GM13977 (cell line): ENCODE results near the gene SPPL2B.

Experiments used
- DNase-seq: peaks from one replicate; pipeline ENCODE4 v3.0.0; 2012; ENCODE audit warnings: low spot score
- in situ Hi-C: fragments of 300-500 bp; cut with MboI; formaldehyde crosslinking; loops from one replicate; pipeline ENCODE4 v1.12.0; 2022; ENCODE audit warnings: low sequenced_read_pairs, low pct_unique_long_range_greater_than_20kb, mixed read lengths, inconsistent platforms; ENCODE audit not compliant: unreplicated experiment
- TF ChIP-seq, protein P1 (sequence below): IDR thresholded peaks from 2 replicates; pipeline ENCODE4 v1.5.1; 2012; ENCODE audit warnings: mild to moderate bottlenecking, control low read depth; ENCODE audit not compliant: insufficient read depth; ENCODE audit errors: extremely low read depth, missing control alignments

Gene SPPL2B

GRCh38 chr19:2361246-2362045, 33.0 kb downstream of the SPPL2B start:
- TF ChIP-seq, protein P1, sequence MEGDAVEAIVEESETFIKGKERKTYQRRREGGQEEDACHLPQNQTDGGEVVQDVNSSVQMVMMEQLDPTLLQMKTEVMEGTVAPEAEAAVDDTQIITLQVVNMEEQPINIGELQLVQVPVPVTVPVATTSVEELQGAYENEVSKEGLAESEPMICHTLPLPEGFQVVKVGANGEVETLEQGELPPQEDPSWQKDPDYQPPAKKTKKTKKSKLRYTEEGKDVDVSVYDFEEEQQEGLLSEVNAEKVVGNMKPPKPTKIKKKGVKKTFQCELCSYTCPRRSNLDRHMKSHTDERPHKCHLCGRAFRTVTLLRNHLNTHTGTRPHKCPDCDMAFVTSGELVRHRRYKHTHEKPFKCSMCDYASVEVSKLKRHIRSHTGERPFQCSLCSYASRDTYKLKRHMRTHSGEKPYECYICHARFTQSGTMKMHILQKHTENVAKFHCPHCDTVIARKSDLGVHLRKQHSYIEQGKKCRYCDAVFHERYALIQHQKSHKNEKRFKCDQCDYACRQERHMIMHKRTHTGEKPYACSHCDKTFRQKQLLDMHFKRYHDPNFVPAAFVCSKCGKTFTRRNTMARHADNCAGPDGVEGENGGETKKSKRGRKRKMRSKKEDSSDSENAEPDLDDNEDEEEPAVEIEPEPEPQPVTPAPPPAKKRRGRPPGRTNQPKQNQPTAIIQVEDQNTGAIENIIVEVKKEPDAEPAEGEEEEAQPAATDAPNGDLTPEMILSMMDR, result no peak
- DNase-seq, result no peak
- in situ Hi-C loops, result no loop called here

DNA sequence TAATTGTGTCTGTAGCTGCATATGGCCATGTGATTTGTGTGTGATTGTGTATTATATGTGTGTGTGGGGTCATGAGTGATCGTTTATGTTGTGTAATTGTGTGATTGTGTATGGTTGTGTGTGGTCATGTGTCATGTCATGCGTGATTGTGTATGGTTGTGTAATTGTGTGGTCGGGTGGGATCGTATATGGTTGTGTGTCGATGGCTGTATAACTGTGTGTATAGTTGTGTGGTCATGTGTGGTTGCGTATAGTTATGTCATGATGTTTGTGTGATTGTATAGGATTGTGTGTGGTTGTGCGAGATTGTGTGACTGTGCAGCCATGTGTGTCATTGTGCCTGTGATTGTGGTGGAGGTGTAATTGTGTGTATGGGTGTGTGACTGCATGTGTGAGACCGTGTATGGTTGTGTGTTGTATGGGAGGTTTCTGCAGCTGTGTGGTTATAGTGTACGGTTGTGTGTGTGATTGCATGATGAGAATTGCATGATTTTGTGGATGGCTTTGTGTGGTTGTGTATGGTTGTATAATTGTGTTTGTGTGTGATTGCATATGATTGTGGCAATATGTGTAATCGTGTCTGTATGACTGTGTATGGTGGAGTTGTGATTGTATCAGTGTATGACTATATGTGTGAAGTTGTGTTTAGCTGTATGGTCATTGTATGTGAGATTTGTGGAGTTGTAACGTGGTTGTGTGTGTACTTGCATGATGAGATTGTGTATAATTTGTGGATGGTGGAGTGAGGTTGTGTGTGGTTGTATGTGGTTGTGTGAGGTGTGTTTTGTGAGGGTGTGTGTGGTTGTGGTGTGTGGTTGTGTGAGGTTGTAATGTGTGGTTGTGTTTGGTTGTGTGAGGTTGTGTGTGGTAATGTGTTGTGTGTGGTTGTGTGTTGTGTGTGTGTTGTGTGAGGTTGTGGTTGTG, 33.8 kb downstream of the SPPL2B start:
- DNase-seq, result no peak
- TF ChIP-seq, protein P1, result no peak
- in situ Hi-C loops, result no loop called here

GRCh38 chr19:2362970-2363300, 34.5 kb downstream of the SPPL2B start:
- in situ Hi-C loops, result no loop called here
- TF ChIP-seq, protein P1, result no peak

GRCh38 chr19:2363419-2363818, 34.9 kb downstream of the SPPL2B start:
- TF ChIP-seq, protein P1, result no peak
- in situ Hi-C loops, result no loop called here
- DNase-seq, result no peak

More at GRCh38 chr19:2362970-2363300, 34.5 kb downstream of the SPPL2B start:
- DNase-seq, result no peak

GRCh38 chr19:2365201-2365970, 36.9 kb downstream of the SPPL2B start:
- in situ Hi-C loops, result no loop called here
- TF ChIP-seq, protein P1, result no peak
- no peak for DNase-seq

DNA sequence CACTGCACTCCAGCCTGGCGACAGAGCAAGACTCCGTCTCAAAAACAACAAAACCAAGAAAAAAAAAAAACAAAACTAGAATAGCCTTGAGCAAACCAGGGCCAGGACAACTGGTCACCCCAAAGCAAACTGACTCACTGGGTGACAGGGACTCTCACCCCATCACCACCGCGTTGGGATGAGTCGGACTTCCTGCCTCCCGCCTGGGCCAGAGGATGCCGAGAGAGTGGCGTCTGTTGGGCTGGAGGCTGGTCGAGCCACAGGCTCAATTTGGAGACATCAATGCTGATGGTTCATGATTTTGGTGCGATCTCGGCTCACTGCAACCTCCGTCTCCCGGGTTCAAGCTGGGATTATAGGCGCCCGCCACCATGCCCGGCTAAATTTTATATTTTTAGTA, 43.2 kb downstream of the SPPL2B start:
- TF ChIP-seq, protein P1, result no peak
- no peak for DNase-seq
- in situ Hi-C loops, result no loop called here
